ENCODE measurements around the gene FABP7. TPM values are rescaled to one million over a fixed set of nuclear protein-coding genes. Genes with fewer than 3 reads are reported as not detected.
"Not testable (repeated sequence)": the region's sequence is repeated elsewhere in the genome, so short reads cannot be mapped to it uniquely, and the experiment has no call there.

Gene FABP7
- total RNA-seq, 3 donors from 2014 or later (not counting 1 experiment from before 2014, with no cell fraction given) = not detected

DNA sequence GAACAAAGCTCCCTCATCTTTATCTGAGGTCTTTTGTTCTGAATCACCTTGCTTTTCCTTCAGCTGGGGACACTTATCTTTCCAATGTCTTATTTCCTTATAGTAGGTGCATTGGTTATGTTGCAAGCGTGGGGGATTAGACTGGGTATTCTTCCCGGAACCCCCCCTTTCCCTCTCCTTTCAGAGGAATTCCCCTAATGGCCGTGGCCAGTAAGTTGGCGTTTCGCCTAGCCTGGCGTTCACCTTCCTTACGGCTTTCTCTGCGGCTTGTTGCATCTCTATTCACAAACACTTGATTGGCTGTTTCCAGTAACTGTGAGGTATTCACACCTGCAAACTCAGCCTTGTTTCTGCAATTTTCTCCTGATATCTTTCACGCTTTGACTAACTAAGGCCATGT, 32.8 kb upstream of the FABP7 start:
- DNase-seq = no peak
- Mint-ChIP-seq H3K4me3 (no peak overlapping the region), H3K27me3 (ENCODE audit: low read depth in 2 of 2) (no peaks in the 10 kb centered on the region), H3K36me3 (no peaks in the 10 kb centered on the region), H3K9me3 (no peaks in the 10 kb centered on the region), H3K27ac (no peak overlapping the region), H3K4me1 (peaks cover 27 to 28% of the 10 kb centered on the region in 2 donors)
- Histone ChIP-seq H3K4me3 (ENCODE audit: low read length) (no peak overlapping the region), H3K9me3 (ENCODE audit: control insufficient read depth, insufficient read depth, low read length) (no peaks in the 10 kb centered on the region), H3K4me1 (ENCODE audit: control insufficient read depth, insufficient read depth, low read length) (peaks cover 3% of the 10 kb centered on the region), H3K36me3 (ENCODE audit: control insufficient read depth, insufficient read depth, low read length) (no peaks in the 10 kb centered on the region), H3K27ac (ENCODE audit: low read length) (no peak overlapping the region), H3K27me3 (ENCODE audit: control insufficient read depth, insufficient read depth, low read length) (no peaks in the 10 kb centered on the region)
- intact Hi-C loops (cut with micrococcal nuclease) = no loop called here
- TF ChIP-seq, protein P1, sequence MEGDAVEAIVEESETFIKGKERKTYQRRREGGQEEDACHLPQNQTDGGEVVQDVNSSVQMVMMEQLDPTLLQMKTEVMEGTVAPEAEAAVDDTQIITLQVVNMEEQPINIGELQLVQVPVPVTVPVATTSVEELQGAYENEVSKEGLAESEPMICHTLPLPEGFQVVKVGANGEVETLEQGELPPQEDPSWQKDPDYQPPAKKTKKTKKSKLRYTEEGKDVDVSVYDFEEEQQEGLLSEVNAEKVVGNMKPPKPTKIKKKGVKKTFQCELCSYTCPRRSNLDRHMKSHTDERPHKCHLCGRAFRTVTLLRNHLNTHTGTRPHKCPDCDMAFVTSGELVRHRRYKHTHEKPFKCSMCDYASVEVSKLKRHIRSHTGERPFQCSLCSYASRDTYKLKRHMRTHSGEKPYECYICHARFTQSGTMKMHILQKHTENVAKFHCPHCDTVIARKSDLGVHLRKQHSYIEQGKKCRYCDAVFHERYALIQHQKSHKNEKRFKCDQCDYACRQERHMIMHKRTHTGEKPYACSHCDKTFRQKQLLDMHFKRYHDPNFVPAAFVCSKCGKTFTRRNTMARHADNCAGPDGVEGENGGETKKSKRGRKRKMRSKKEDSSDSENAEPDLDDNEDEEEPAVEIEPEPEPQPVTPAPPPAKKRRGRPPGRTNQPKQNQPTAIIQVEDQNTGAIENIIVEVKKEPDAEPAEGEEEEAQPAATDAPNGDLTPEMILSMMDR (IDR thresholded peaks at IDR 0.05) = no peak
- WGBS (ENCODE audit: insufficient coverage) = 95% methylated on average over 9 of the region's 9 CpGs
- ATAC-seq = no peak

DNA sequence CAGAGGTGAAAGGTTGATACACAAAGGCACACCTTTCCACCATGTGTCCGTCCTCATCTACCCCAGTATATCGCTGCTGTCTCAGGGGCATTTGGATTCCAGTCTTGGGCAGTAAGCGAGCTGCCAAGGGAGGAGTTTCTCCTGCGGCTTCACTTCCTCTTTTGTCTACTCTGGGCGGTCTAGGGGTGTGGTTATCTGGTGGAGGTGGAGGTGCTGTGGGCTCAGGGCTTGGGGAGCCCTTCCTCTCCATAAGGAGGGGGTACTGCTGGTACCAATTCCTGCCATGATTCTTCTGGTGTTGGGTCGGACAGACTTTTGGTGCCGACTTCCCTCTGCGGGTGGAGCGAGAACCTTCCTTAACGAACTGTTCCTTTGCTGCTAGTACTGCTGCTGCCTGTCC, 31.9 kb upstream of the FABP7 start:
- TF ChIP-seq, protein P1 (IDR thresholded peaks at IDR 0.05) = no peak
- 72% methylated on average over 9 of the region's 10 CpGs for WGBS (ENCODE audit: insufficient coverage)
- H3K36me3 ChIP-seq (ENCODE audit: control insufficient read depth, insufficient read depth, low read length) = no peaks in the 10 kb centered on the region
- H3K27ac ChIP-seq (ENCODE audit: low read length) = no peak overlapping the region
- intact Hi-C loops (cut with micrococcal nuclease) = no loop called here
- H3K4me1 ChIP-seq (ENCODE audit: control insufficient read depth, insufficient read depth, low read length) = peaks cover 5% of the 10 kb centered on the region
- H3K4me3 ChIP-seq (ENCODE audit: low read length) = no peak overlapping the region
- H3K27ac Mint-ChIP-seq = peak overlapping the region in 1 of 2 donors; percentile 19
- H3K36me3 Mint-ChIP-seq = no peaks in the 10 kb centered on the region
- H3K9me3 ChIP-seq (ENCODE audit: control insufficient read depth, insufficient read depth, low read length) = no peaks in the 10 kb centered on the region
- no peaks in the 10 kb centered on the region for H3K27me3 Mint-ChIP-seq (ENCODE audit: low read depth in 2 of 2)
- H3K9me3 Mint-ChIP-seq = no peaks in the 10 kb centered on the region
- H3K4me1 Mint-ChIP-seq = peaks cover 30 to 31% of the 10 kb centered on the region in 2 donors
- H3K27me3 ChIP-seq (ENCODE audit: control insufficient read depth, insufficient read depth, low read length) = no peaks in the 10 kb centered on the region
- DNase-seq = no peak
- no peak for ATAC-seq
- H3K4me3 Mint-ChIP-seq = no peak overlapping the region

DNA sequence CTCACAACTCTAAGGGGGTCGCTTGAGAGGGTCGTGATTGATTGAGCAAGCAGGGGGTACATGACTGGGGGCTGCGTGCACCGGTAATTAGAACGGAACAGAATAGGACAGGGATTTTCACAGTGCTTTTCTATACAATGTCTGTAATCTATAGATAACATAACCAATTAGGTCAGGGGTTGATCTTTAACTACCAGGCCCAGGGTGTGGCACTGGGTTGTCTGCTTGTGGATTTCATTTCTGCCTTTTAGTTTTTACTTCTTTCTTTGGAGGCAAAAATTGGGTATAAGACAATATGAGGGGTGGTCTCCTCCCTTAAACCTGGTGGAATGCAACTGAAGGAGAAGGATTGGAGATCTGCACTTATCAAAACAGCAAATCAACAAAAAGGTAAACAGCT, 30.6 kb upstream of the FABP7 start:
- DNase-seq; H3K36me3 Mint-ChIP-seq; H3K27ac Mint-ChIP-seq; H3K27me3 Mint-ChIP-seq (ENCODE audit: low read depth in 2 of 2); H3K36me3 ChIP-seq (ENCODE audit: control insufficient read depth, insufficient read depth, low read length); H3K4me3 Mint-ChIP-seq; H3K27ac ChIP-seq (ENCODE audit: low read length); H3K4me3 ChIP-seq (ENCODE audit: low read length); H3K9me3 Mint-ChIP-seq; H3K4me1 ChIP-seq (ENCODE audit: control insufficient read depth, insufficient read depth, low read length); ATAC-seq; H3K27me3 ChIP-seq (ENCODE audit: control insufficient read depth, insufficient read depth, low read length); intact Hi-C loops (cut with micrococcal nuclease); H3K9me3 ChIP-seq (ENCODE audit: control insufficient read depth, insufficient read depth, low read length): not testable (repeated sequence)
- peaks cover 30 to 34% of the 10 kb centered on the region in 2 donors for H3K4me1 Mint-ChIP-seq
- 76% methylated on average over 2 of the region's 5 CpGs for WGBS (ENCODE audit: insufficient coverage)

DNA sequence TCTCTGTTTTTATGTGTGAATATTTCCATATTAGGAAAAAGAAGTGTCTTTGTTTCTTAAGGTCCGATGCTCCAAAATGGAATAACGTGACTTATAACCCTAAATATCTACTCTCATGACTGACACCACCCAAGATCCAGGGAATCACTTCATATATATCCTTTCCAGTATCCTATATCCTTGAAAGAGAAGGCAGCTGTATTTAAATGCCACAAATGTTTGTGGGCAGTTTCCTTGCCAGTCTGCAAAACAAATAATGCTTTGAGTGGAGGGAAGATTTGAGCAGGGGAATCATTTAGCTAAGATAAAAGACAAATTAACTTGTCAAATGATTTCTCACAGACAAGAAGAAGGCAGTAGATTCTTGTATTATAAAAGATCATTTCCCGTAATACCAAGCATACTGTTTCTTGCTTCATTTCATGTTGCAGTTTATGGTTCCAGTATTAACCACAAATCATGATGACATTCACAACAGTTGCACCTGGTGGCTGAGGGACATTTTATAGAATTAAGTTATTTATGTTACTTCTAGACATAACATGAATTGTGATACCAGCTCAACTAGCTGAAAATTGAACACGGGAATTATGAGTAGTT, 30.0 kb upstream of the FABP7 start:
- Mint-ChIP-seq H3K27ac (no peak overlapping the region), H3K4me3 (no peak overlapping the region), H3K36me3 (no peaks in the 10 kb centered on the region), H3K27me3 (ENCODE audit: low read depth in 2 of 2) (no peaks in the 10 kb centered on the region), H3K9me3 (no peaks in the 10 kb centered on the region), H3K4me1 (peaks cover 30 to 34% of the 10 kb centered on the region in 2 donors)
- DNase-seq (no peak), ATAC-seq (no peak)
- no peak overlapping the region for H3K4me3 ChIP-seq (ENCODE audit: low read length)
- intact Hi-C loops (cut with micrococcal nuclease) = no loop called here
- H3K27ac ChIP-seq (ENCODE audit: low read length) = no peak overlapping the region
- H3K4me1 ChIP-seq (ENCODE audit: control insufficient read depth, insufficient read depth, low read length) = peaks cover 5% of the 10 kb centered on the region
- no peaks in the 10 kb centered on the region for H3K9me3 ChIP-seq (ENCODE audit: control insufficient read depth, insufficient read depth, low read length)
- no peaks in the 10 kb centered on the region for H3K27me3 ChIP-seq (ENCODE audit: control insufficient read depth, insufficient read depth, low read length)
- TF ChIP-seq, protein P1 (IDR thresholded peaks at IDR 0.05) = no peak
- no peaks in the 10 kb centered on the region for H3K36me3 ChIP-seq (ENCODE audit: control insufficient read depth, insufficient read depth, low read length)
- WGBS (ENCODE audit: insufficient coverage) = 60% methylated on average over 1 of the region's 4 CpGs
